Adrenal gland (tissue), 19 donors: Measurements from ENCODE around the gene HYOU1. TPM values are rescaled to one million over a fixed set of nuclear protein-coding genes. Genes with fewer than 3 reads are reported as not detected.
"Not testable (repeated sequence)": the region's sequence is repeated elsewhere in the genome, so short reads cannot be mapped to it uniquely, and the experiment has no call there.

Source experiments
- DNase-seq, 7 donors: peaks; one replicate each; pipeline ENCODE4 v3.0.0-alpha.2; 2019 to 2020
- H3K27ac ChIP-seq, 5 donors: fragments of 200-600 bp; sonication (generic) in 4 of 5; 1 replicate in 3 of 5; 2 replicates in 2 of 5; pipeline versions ENCODE4 v1.5.1 to v1.8.0; 2016 to 2020; ENCODE audit warnings: mild to moderate bottlenecking in 1 of 5
- H3K27me3 ChIP-seq: fragments of 200-600 bp; 2 replicates; pipeline ENCODE4 v1.8.0; 2021
- H3K36me3 ChIP-seq, 2 donors: fragments of 200-600 bp; replicated peaks in 1 of 2; 1 replicate in 1 of 2; 2 replicates in 1 of 2; pipeline versions ENCODE4 v1.5.1 to v1.8.0; 2018 to 2022
- H3K4me1 ChIP-seq, 2 donors: fragments of 200-600 bp; replicated peaks in 1 of 2; 1 replicate in 1 of 2; 2 replicates in 1 of 2; pipeline versions ENCODE4 v1.5.1 to v1.8.0; 2018 to 2021
- H3K4me3 ChIP-seq, 4 donors: fragments of 200-600 bp; sonication (generic) in 3 of 4; one replicate each; pipeline ENCODE4 v1.5.1; 2016 to 2018
- H3K9me3 ChIP-seq, 3 donors: fragments of 200-600 bp; sonication (generic) in 1 of 3; replicated peaks in 1 of 3; 1 replicate in 2 of 3; 2 replicates in 1 of 3; pipeline versions ENCODE4 v1.5.1 to v1.8.0; 2016 to 2021
- CTCF ChIP-seq, 6 experiments: fragments of 450-650 bp in 4 of 6; fragments of 200-600 bp in 2 of 6; sonication (generic) in 1 of 6; IDR thresholded peaks; 1 replicate in 5 of 6; 2 replicates in 1 of 6; pipeline versions ENCODE4 v1.5.1 to v1.8.0; 2016 to 2021; ENCODE audit warnings: antibody characterized with exemption in 6 of 6, mild to moderate bottlenecking in 2 of 6, moderate library complexity in 1 of 6
- POLR2A ChIP-seq, 2 donors: fragments of 450-650 bp; IDR thresholded peaks; one replicate each; pipeline ENCODE4 v1.6.1; 2017; ENCODE audit warnings: antibody characterized with exemption in 2 of 2, mild to moderate bottlenecking in 2 of 2, moderate library complexity in 1 of 2
- WGBS, 4 donors: extraction: QIAGEN DNeasy Blood & Tissue Kit in 2 of 4; methylation state at CpG; one replicate each; pipeline versions ENCODE4 v1.1.5 to v1.1.7; 2013 to 2017; 5-methylcytosine and 5-hydroxymethylcytosine counted together
- intact Hi-C, 2 donors: fragments of 100-400 bp; cut with DNase I; formaldehyde crosslinking; loops; one replicate each; pipeline versions ENCODE4 v1.14.1 to v1.15.0; 2022 to 2023
- long read RNA-seq, 10 donors: library from polyadenylated mRNA in 3 of 10; unstranded in 2 of 10; stranded (forward) in 1 of 10; transcript quantifications; one replicate each; pipeline ENCODE4 v2.0.0 and lab custom pipeline, GENCODE V29; 2021 to 2026
- polyA plus RNA-seq, 3 donors: library from polyadenylated mRNA; stranded (reverse); fragments of 200-250 nt in 2 of 3; fragments of 350-450 nt in 1 of 3; fragmentation: Illumina TruSeq in 1 of 3; extraction: RNeasy Lipid Tissue Mini Kit (QIAGEN cat#74804) in 1 of 3; gene quantifications; one replicate each; pipeline ENCODE4 v1.2.3, GENCODE V29; 2013 to 2014
- total RNA-seq, 9 donors: library from RNA; depleted of rRNA in 4 of 9; stranded (reverse); fragments of >200 nt in 4 of 9; fragments of 120-200 nt in 1 of 9; fragmentation: NEBNext Ultra II Directional in 1 of 9; extraction: Animal tissue kit (Norgen Biotek cat#: 25700) in 1 of 9; gene quantifications; one replicate each; pipeline versions ENCODE4 v1.1.0 to v1.2.4, GENCODE V29; 2013 to 2023
- donor health status: healthy with polysubstance abuse.
- donor health status: Bipolar disorder and iron deficiency.
- donor health status: DM: yes; HTN: yes; CAD: no.
- donor health status: DM: no; HTN: no; CAD: no.
- donor health status: DM: no; HTN: no; CAD: no.
- donor health status: DM: yes; HTN: yes; CAD: no.

HYOU1 gene
- total RNA-seq (100 to 1,000 TPM in 3 of 9 donors, 10 to 100 TPM in 6; 43.5 to 301 (median 69.4) TPM), polyA plus RNA-seq (100 to 1,000 TPM in 1 of 3 donors, 10 to 100 TPM in 2; 44.1 to 174 (median 47.0) TPM)
- long read RNA-seq, donor 1, full-length matches to known transcripts, result 6 of 6 reads
- long read RNA-seq, donor 1, partial matches to known transcripts, result 0 of 6 reads
- long read RNA-seq, donor 1, other reads (novel, unspliced or antisense), result 0 of 6 reads
- long read RNA-seq, donor 2, partial matches to known transcripts, result 0 of 2 reads
- long read RNA-seq, donor 2, other reads (novel, unspliced or antisense), result 0 of 2 reads
- long read RNA-seq, donor 3, full-length matches to known transcripts, result 3 of 3 reads
- long read RNA-seq, donor 3, partial matches to known transcripts, result 0 of 3 reads
- long read RNA-seq, donor 3, other reads (novel, unspliced or antisense), result 0 of 3 reads
- long read RNA-seq, donor 4, partial matches to known transcripts, result 0 of 2 reads
- long read RNA-seq, donor 4, other reads (novel, unspliced or antisense), result 2 of 2 reads
- long read RNA-seq, donor 5, full-length matches to known transcripts, result 6 of 35 reads
- long read RNA-seq, donor 5, partial matches to known transcripts, result 14 of 35 reads
- long read RNA-seq, donor 5, other reads (novel, unspliced or antisense), result 15 of 35 reads
- long read RNA-seq, donor 6, partial matches to known transcripts, result 1 of 7 reads
- long read RNA-seq, donor 6, other reads (novel, unspliced or antisense), result 6 of 7 reads
- long read RNA-seq, donor 7, partial matches to known transcripts, result 0 of 1 reads
- long read RNA-seq, donor 7, other reads (novel, unspliced or antisense), result 0 of 1 reads
- long read RNA-seq, donor 8, partial matches to known transcripts, result 0 of 2 reads
- long read RNA-seq, donor 8, other reads (novel, unspliced or antisense), result 0 of 2 reads
- long read RNA-seq, donor 9, result 0 reads
- long read RNA-seq, donor 10, result 0 reads

- peak; percentile 98 to 99 (median 99) for DNase-seq
- Histone ChIP-seq H3K27me3 (no peaks in the 10 kb centered on the region), H3K4me1 (peaks cover 6 to 22% of the 10 kb centered on the region in 2 donors), H3K27ac (peak within 1 kb of the TSS; percentile 84 to 97 (median 91)), H3K4me3 (peak within 1 kb of the TSS; percentile 27 to 86 (median 58)), H3K9me3 (no peaks in the 10 kb centered on the region), H3K36me3 (peaks cover 0 to 32% of the 10 kb centered on the region in 2 donors)
- 0 to 1% (median 0%) methylated on average over 12 to 79 of the region's 79 CpGs for WGBS, 4 donors
- intact Hi-C loops, result loop anchor here in 1 of 2 donors (5.0 kb wide), 1 partner anchor 40 kb away; the partner anchor contains the start of genes RPS25 and TRAPPC4
- TF ChIP-seq CTCF (IDR thresholded peaks at IDR 0.05), result peak in 4 of 6 experiments; percentile 17 to 42 (median 28)
- TF ChIP-seq POLR2A (IDR thresholded peaks at IDR 0.05), result peak; percentile 77 to 88
Measured at GRCh38 chr11:119057000-119057769, at the start of gene HYOU1. HYOU1 (minus strand) TSS chr11:119057205; CDS start chr11:119056160, 1,045 bp downstream.

DNA sequence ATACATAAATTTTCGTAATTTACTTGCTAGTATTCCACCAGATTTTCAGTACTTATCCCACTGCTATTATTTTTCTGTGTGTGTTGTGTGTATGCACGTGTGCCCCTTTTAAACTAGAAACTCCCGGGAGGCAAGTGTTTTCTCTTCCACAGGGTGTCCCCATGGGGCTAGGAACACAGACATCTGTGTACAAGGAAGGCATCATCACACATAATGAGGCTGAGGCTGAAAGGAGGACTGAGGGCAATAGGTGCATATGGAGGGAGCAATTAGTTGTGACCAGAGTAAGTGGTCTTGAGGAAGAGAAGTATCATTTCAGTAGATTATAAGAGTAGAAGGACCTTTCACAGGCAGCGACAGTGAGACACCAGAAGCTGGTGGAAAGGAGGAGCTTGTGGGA lies 46.8 kb upstream of the HYOU1 start:
- Histone ChIP-seq H3K4me3 (no peak overlapping the region), H3K9me3 (no peaks in the 10 kb centered on the region), H3K27me3 (no peaks in the 10 kb centered on the region), H3K36me3 (no peaks in the 10 kb centered on the region), H3K27ac (no peak overlapping the region), H3K4me1 (peaks cover 36 to 41% of the 10 kb centered on the region in 2 donors)
- intact Hi-C loops, result no loop called here
- WGBS, 4 donors, result 54 to 58% (median 55%) methylated on average over 4 of the region's 4 CpGs
- no peak for TF ChIP-seq POLR2A (IDR thresholded peaks at IDR 0.05)
- no peak for TF ChIP-seq CTCF (IDR thresholded peaks at IDR 0.05)
- DNase-seq, result no peak

GRCh38 chr11:119103161-119103664 lies 46.2 kb upstream of the HYOU1 start:
- H3K36me3 ChIP-seq, H3K9me3 ChIP-seq, intact Hi-C loops, H3K27me3 ChIP-seq, DNase-seq: not testable (repeated sequence)
- 84 to 86% (median 85%) methylated on average over 18 of the region's 18 CpGs for WGBS, 4 donors
- H3K4me3 ChIP-seq, result peak overlapping the region in 1 of 4 donors; percentile 76
- peak overlapping the region in 3 of 5 donors; percentile 83 to 94 (median 90) for H3K27ac ChIP-seq
- peaks cover 33 to 35% of the 10 kb centered on the region in 2 donors for H3K4me1 ChIP-seq

- TF ChIP-seq CTCF (IDR thresholded peaks at IDR 0.05), result no peak
- peak in 1 of 2 donors; percentile 72 for TF ChIP-seq POLR2A (IDR thresholded peaks at IDR 0.05)
- DNase-seq, result peak; percentile 89 to 97 (median 93)
- 0 to 1% (median 0%) methylated on average over 28 to 32 of the region's 32 CpGs for WGBS, 4 donors
Measured at GRCh38 chr11:119101759-119102423, 44.9 kb upstream of the HYOU1 start, which contains the start of gene DPAGT1. DPAGT1 (minus strand) TSS chr11:119101853; CDS start chr11:119101655, 198 bp downstream.

More at GRCh38 chr11:119101759-119102423, 44.9 kb upstream of the HYOU1 start, which contains the start of gene DPAGT1:
- intact Hi-C loops, result no loop called here
- Histone ChIP-seq H3K4me3 (peak within 1 kb of the TSS; percentile 28 to 77 (median 74)), H3K27me3 (no peaks in the 10 kb centered on the region), H3K4me1 (peaks cover 28 to 33% of the 10 kb centered on the region in 2 donors), H3K9me3 (no peaks in the 10 kb centered on the region), H3K36me3 (peaks cover 0 to 14% of the 10 kb centered on the region in 2 donors), H3K27ac (peak within 1 kb of the TSS; percentile 66 to 94 (median 86))
